ENCODE measurements around the gene MYRIP.

MYRIP gene

GRCh38 chr3:40160933-40161332 is 351.5 kb downstream of the MYRIP start:
- TF ChIP-seq POLR2A (IDR thresholded peaks at IDR 0.05; ENCODE audit: extremely low read depth, insufficient read length) (no peak), CTCF (IDR thresholded peaks at IDR 0.05; ENCODE audit: low read depth, low read length) (no peak), MYC (IDR thresholded peaks at IDR 0.05; ENCODE audit: low read depth, low read length) (no peak)
- TF ChIP-seq, protein P1, sequence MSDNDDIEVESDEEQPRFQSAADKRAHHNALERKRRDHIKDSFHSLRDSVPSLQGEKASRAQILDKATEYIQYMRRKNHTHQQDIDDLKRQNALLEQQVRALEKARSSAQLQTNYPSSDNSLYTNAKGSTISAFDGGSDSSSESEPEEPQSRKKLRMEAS (IDR thresholded peaks at IDR 0.05; ENCODE audit: low read depth, low read length), result no peak
- DNase-seq (ENCODE audit: low read depth), result no peak
- H3K4me3 ChIP-seq (ENCODE audit: low read depth, low read length), result no peak overlapping the region

DNA sequence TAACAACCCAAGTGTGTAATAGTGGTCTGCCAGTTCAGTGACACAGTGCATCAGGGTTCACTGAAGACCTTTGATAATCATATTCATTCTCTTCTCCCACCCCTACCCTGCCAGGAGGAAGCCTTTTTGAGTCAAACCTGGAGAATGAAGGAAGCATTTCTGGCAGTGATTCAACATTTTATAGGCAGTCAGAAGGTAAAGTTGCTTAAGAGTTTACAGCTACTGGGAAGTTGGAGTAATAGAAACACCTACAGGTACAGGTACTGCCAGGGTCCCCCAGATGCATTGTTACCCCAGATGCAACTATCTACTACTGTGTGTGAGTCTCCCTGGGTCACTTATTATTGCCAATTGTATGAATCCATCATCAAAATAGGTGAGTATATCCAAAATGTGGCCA is 353.2 kb downstream of the MYRIP start:
- TF ChIP-seq, protein P1 (IDR thresholded peaks at IDR 0.05; ENCODE audit: low read depth, low read length), result no peak
- no peak for TF ChIP-seq POLR2A (IDR thresholded peaks at IDR 0.05; ENCODE audit: extremely low read depth, insufficient read length)
- no peak for DNase-seq (ENCODE audit: low read depth)
- no peak overlapping the region for H3K4me3 ChIP-seq (ENCODE audit: low read depth, low read length)

GRCh38 chr3:40166997-40167396 is 357.6 kb downstream of the MYRIP start:
- TF ChIP-seq, protein P1 (IDR thresholded peaks at IDR 0.05; ENCODE audit: low read depth, low read length), result no peak
- TF ChIP-seq MYC (IDR thresholded peaks at IDR 0.05; ENCODE audit: low read depth, low read length) (no peak), POLR2A (IDR thresholded peaks at IDR 0.05; ENCODE audit: extremely low read depth, insufficient read length) (no peak), CTCF (IDR thresholded peaks at IDR 0.05; ENCODE audit: low read depth, low read length) (no peak)
- H3K4me3 ChIP-seq (ENCODE audit: low read depth, low read length), result no peak overlapping the region
- DNase-seq (ENCODE audit: low read depth), result no peak

GRCh38 chr3:40167958-40168357 is 358.5 kb downstream of the MYRIP start:
- no peak for DNase-seq (ENCODE audit: low read depth)
- TF ChIP-seq POLR2A (IDR thresholded peaks at IDR 0.05; ENCODE audit: extremely low read depth, insufficient read length) (no peak), CTCF (IDR thresholded peaks at IDR 0.05; ENCODE audit: low read depth, low read length) (no peak), MYC (IDR thresholded peaks at IDR 0.05; ENCODE audit: low read depth, low read length) (no peak)
- TF ChIP-seq, protein P1 (IDR thresholded peaks at IDR 0.05; ENCODE audit: low read depth, low read length), result no peak
- no peak overlapping the region for H3K4me3 ChIP-seq (ENCODE audit: low read depth, low read length)

DNA sequence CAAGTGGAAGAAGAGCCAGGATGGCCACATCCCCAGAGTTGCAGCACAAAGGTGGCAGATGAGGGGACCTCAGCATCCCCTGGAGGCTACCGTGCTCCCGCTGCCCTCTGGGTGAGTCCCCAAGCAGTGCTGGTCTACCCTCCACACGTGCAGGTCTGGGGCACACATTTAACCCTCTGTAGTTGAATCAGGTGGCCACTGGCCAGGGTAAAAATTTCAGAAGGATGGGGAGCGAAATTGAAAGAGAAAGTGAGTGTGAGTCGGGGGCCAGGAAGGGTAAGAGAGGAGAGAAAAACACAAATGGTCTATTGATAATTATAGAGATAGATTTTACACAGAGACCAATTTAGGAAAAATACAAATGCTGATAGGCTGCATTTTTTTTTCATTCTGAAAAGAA is 360.6 kb downstream of the MYRIP start:
- TF ChIP-seq POLR2A (IDR thresholded peaks at IDR 0.05; ENCODE audit: extremely low read depth, insufficient read length), result no peak
- TF ChIP-seq, protein P1 (IDR thresholded peaks at IDR 0.05; ENCODE audit: low read depth, low read length), result no peak
- TF ChIP-seq MYC (IDR thresholded peaks at IDR 0.05; ENCODE audit: low read depth, low read length), result no peak
- TF ChIP-seq CTCF (IDR thresholded peaks at IDR 0.05; ENCODE audit: low read depth, low read length), result no peak
- no peak overlapping the region for H3K4me3 ChIP-seq (ENCODE audit: low read depth, low read length)
- no peak for DNase-seq (ENCODE audit: low read depth)

DNA sequence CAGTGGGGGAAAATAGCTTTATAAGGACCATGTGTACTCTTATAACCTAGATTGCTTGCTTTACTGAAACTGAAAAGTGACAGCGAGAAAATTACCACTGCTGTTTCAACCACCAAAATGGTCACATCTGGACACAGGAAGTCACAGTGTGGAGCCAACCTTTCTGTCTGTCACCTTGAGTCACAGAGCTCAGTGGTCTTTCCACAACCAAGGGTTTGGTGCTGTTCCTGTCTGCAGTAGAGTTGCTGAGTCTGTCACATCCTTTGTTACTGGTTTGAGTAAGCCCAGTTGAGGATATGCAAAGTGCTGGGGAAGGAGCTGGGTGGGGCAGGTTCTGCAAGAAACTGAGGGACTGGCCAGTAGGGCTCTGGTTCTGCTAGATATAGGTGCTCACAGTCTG is 361.0 kb downstream of the MYRIP start:
- TF ChIP-seq, protein P1 (IDR thresholded peaks at IDR 0.05; ENCODE audit: low read depth, low read length), result no peak
- TF ChIP-seq MYC (IDR thresholded peaks at IDR 0.05; ENCODE audit: low read depth, low read length) (no peak), CTCF (IDR thresholded peaks at IDR 0.05; ENCODE audit: low read depth, low read length) (no peak), POLR2A (IDR thresholded peaks at IDR 0.05; ENCODE audit: extremely low read depth, insufficient read length) (no peak)
- DNase-seq (ENCODE audit: low read depth), result no peak
- no peak overlapping the region for H3K4me3 ChIP-seq (ENCODE audit: low read depth, low read length)
